PC-3 (cell line): ENCODE results near the gene MCTS1.
"Not testable (repeated sequence)": the region's sequence is repeated elsewhere in the genome, so short reads cannot be mapped to it uniquely, and the experiment has no call there.

ENCODE experiments used
- EZH2 ChIP-seq: fragments of 300-600 bp; sonication (generic); IDR thresholded peaks from one replicate; pipeline ENCODE4 v1.6.1; 2017; ENCODE audit warnings: antibody characterized with exemption, mild to moderate bottlenecking, low read length; ENCODE audit not compliant: unreplicated experiment
- TF ChIP-seq, protein P1 (sequence below): fragments of 300-600 bp; sonication (generic); conservative IDR thresholded peaks from 2 replicates; pipeline ENCODE4 v1.5.1; 2017; ENCODE audit warnings: antibody characterized with exemption, low read depth, mild to moderate bottlenecking, low read length

GRCh38 chrX:120652256-120652655, 48.4 kb downstream of the MCTS1 start:
- TF ChIP-seq, protein P1, sequence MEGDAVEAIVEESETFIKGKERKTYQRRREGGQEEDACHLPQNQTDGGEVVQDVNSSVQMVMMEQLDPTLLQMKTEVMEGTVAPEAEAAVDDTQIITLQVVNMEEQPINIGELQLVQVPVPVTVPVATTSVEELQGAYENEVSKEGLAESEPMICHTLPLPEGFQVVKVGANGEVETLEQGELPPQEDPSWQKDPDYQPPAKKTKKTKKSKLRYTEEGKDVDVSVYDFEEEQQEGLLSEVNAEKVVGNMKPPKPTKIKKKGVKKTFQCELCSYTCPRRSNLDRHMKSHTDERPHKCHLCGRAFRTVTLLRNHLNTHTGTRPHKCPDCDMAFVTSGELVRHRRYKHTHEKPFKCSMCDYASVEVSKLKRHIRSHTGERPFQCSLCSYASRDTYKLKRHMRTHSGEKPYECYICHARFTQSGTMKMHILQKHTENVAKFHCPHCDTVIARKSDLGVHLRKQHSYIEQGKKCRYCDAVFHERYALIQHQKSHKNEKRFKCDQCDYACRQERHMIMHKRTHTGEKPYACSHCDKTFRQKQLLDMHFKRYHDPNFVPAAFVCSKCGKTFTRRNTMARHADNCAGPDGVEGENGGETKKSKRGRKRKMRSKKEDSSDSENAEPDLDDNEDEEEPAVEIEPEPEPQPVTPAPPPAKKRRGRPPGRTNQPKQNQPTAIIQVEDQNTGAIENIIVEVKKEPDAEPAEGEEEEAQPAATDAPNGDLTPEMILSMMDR, result not testable (repeated sequence)
- not testable (repeated sequence) for TF ChIP-seq EZH2
